IPS-18a (cell line): ENCODE measurements around the gene RPS21.

Source experiments
- H3K27ac ChIP-seq: one replicate; pipeline ENCODE4 v1.5.1; 2013; ENCODE audit warnings: low read length
- H3K27me3 ChIP-seq: one replicate; pipeline ENCODE4 v1.6.1; 2013; ENCODE audit warnings: mild to moderate bottlenecking, low read length; ENCODE audit not compliant: control insufficient read depth, insufficient read depth
- H3K36me3 ChIP-seq: one replicate; pipeline ENCODE4 v1.6.1; 2013; ENCODE audit warnings: low read depth, low read length; ENCODE audit not compliant: control insufficient read depth
- H3K4me1 ChIP-seq: one replicate; pipeline ENCODE4 v1.6.1; 2013; ENCODE audit warnings: low read depth, low read length; ENCODE audit not compliant: control insufficient read depth
- H3K4me3 ChIP-seq: one replicate; pipeline ENCODE4 v1.5.1; 2013; ENCODE audit warnings: low read length
- H3K9ac ChIP-seq: one replicate; pipeline ENCODE4 v1.6.1; 2013; ENCODE audit warnings: mild to moderate bottlenecking, low read length, moderate library complexity
- H3K9me3 ChIP-seq: one replicate; pipeline ENCODE4 v1.6.1; 2013; ENCODE audit warnings: low read depth, low read length; ENCODE audit not compliant: control insufficient read depth

RPS21 gene

GRCh38 chr20:62386383-62387218 lies at the start of gene RPS21:
TSS of gene RPS21 (plus strand) at chr20:62387103. CDS start at chr20:62387339, 236 bp downstream.
- Histone ChIP-seq H3K36me3 (peaks cover 31% of the 10 kb centered on the region), H3K27me3 (no peaks in the 10 kb centered on the region), H3K4me3 (peak within 1 kb of the TSS; percentile 97), H3K9ac (peak within 1 kb of the TSS; percentile 90), H3K9me3 (no peaks in the 10 kb centered on the region), H3K4me1 (peaks cover 3% of the 10 kb centered on the region), H3K27ac (peak within 1 kb of the TSS; percentile 70)

DNA sequence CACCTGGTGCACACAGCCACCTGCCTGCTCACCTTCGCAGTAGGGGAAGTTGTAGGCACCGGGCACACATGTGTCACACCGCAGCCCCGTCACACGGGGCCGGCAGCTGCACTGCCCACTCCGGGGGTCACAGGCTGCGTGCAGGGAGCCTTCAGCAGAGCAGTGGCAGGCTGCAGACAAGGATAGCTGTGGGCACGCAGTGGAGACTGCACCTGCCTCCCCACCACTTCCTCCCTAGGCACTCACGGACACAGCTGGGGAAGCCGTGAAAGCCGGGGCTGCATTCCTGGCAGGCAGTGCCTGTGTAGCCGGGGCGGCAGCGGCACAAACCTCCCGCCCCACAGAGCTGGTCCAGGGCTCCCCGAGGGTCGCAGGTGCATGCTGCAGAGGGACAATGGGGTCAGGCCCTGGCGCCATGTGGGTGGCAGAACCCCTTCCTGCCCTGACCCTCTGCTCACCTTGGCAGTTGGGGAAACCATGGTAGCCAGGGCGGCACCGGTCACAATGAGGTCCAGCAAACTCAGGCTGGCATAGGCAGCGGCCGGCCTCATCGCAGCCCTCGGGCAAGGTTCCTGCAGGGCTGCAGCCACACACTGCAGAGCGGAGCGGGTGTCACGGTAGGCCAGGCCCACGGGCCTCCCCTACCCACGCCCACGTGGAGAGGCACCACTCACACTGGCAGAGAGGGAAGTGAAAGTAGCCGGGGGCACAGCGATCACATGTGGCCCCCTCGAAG lies 49.2 kb upstream of the RPS21 start:
- no peak overlapping the region for H3K27ac ChIP-seq
- no peak overlapping the region for H3K9ac ChIP-seq
- peaks cover 45% of the 10 kb centered on the region for H3K36me3 ChIP-seq
- H3K4me1 ChIP-seq: no peaks in the 10 kb centered on the region
- no peaks in the 10 kb centered on the region for H3K27me3 ChIP-seq
- H3K4me3 ChIP-seq: no peak overlapping the region
- no peaks in the 10 kb centered on the region for H3K9me3 ChIP-seq

GRCh38 chr20:62338294-62338620 lies 48.6 kb upstream of the RPS21 start:
- Histone ChIP-seq H3K9ac (no peak overlapping the region), H3K4me1 (no peaks in the 10 kb centered on the region), H3K27me3 (no peaks in the 10 kb centered on the region), H3K4me3 (no peak overlapping the region), H3K36me3 (peaks cover 41% of the 10 kb centered on the region), H3K9me3 (no peaks in the 10 kb centered on the region), H3K27ac (no peak overlapping the region)

DNA sequence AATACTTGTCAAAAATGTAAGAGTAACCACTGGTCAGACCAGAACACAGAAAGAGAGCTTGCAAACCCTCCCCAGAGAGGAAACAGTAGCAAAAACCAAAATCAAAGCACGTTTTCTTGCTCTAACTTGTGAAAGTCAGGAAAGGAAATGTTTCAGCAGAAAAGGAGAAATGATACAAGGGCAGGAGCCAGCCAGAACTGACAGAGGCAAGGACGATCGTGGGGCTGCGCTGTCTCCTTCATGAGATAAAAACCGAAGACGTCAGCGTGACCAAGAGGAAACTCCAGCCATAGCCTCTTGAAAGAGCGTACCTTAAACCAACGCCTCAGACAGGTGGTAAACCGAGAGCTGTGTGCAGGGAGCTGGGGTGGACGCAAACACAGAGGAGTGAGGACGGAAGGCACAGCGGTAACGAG lies 47.2 kb upstream of the RPS21 start:
- no peak overlapping the region for H3K9ac ChIP-seq
- H3K4me3 ChIP-seq: no peak overlapping the region
- no peaks in the 10 kb centered on the region for H3K27me3 ChIP-seq
- no peaks in the 10 kb centered on the region for H3K4me1 ChIP-seq
- H3K9me3 ChIP-seq: no peaks in the 10 kb centered on the region
- peaks cover 41% of the 10 kb centered on the region for H3K36me3 ChIP-seq
- H3K27ac ChIP-seq: no peak overlapping the region

DNA sequence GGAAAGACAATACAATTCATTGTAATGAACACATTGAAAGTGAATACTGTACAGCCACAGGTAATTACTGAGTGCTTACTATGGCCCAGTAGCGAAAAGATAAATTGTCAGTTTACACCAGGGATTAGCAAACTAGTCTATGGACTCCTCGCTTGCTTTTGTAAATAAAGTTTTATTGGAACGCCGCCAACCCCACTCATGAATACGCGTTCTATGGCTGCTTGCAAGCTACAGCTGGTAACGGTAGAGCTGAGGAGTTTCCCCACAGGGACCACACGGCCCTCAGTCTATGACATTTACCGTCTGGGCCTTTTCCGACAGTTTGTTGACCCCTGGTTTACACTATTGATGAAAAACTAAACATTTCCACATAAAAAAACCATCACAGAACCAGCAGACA lies 44.0 kb upstream of the RPS21 start:
- peaks cover 37% of the 10 kb centered on the region for H3K36me3 ChIP-seq

DNA sequence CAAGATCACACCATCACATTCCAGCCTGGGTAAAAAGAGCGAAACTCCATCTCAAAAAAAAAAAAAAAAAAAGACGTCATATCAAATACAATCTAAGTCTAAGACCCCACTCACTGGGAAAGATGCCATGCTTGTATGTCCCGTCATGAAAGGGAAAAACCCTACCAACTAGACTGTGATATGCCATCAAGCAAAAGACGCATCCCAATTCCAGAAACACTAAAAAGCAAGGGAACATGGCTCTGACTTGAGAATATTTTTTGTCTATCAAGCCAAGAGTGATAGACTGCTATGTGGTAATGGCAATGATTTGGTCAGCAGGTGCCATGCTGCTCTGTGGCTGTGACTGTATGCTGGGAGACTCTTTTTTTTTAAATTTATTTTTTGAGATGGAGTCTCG lies 42.8 kb upstream of the RPS21 start:
- Histone ChIP-seq H3K36me3 (peaks cover 30% of the 10 kb centered on the region), H3K27ac (no peak overlapping the region), H3K9ac (no peak overlapping the region), H3K4me3 (no peak overlapping the region), H3K4me1 (no peaks in the 10 kb centered on the region), H3K27me3 (no peaks in the 10 kb centered on the region), H3K9me3 (no peaks in the 10 kb centered on the region)

More for the DNA sequence above, 44.0 kb upstream of the RPS21 start:
- Histone ChIP-seq H3K9ac (no peak overlapping the region), H3K27me3 (no peaks in the 10 kb centered on the region), H3K4me1 (no peaks in the 10 kb centered on the region), H3K27ac (no peak overlapping the region), H3K9me3 (no peaks in the 10 kb centered on the region), H3K4me3 (no peak overlapping the region)

GRCh38 chr20:62344782-62345181 lies 42.1 kb upstream of the RPS21 start:
- no peaks in the 10 kb centered on the region for H3K4me1 ChIP-seq
- H3K27me3 ChIP-seq: no peaks in the 10 kb centered on the region
- peaks cover 25% of the 10 kb centered on the region for H3K36me3 ChIP-seq
- H3K4me3 ChIP-seq: no peak overlapping the region
- H3K9me3 ChIP-seq: no peaks in the 10 kb centered on the region
- H3K9ac ChIP-seq: no peak overlapping the region
- H3K27ac ChIP-seq: no peak overlapping the region

DNA sequence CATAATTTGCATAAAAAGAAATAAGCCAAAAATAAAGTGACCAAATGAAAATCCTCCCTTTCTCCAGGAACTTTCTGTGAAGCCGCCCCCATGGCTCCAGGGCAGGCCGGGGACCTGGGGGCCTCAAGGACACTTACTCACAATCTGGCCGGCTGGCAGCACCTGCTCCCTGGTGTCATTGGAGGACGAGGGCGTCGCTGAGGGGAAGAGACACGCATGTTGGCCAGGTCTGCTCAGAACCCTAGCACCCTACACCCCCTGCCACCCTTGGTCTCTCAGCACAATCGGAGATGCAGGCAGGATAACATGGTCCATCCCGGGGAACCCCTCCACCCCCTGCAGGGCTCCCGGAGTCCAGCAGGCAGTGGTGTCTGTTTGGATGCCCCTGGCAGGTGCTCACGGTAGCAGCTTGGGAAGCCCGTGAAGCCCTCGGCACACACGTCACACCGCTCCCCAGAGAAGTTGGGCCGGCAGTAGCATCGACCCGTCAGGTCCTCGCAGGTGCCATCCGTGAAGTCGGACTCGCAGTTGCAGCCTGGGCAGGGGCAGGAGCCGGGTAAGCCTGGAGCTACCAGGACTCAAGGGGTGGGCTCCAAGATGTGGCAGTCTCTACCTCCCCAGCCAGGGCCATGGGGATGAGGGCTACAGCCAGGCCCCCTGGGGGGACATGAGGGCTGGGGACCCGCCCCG lies 41.1 kb upstream of the RPS21 start:
- peaks cover 25% of the 10 kb centered on the region for H3K36me3 ChIP-seq
- H3K9me3 ChIP-seq: no peaks in the 10 kb centered on the region
- H3K4me1 ChIP-seq: no peaks in the 10 kb centered on the region
- no peaks in the 10 kb centered on the region for H3K27me3 ChIP-seq
- H3K4me3 ChIP-seq: no peak overlapping the region
- no peak overlapping the region for H3K27ac ChIP-seq
- H3K9ac ChIP-seq: no peak overlapping the region

- Histone ChIP-seq H3K27me3 (no peaks in the 10 kb centered on the region), H3K27ac (no peak overlapping the region), H3K36me3 (peaks cover 27% of the 10 kb centered on the region), H3K4me3 (no peak overlapping the region), H3K9ac (no peak overlapping the region), H3K4me1 (no peaks in the 10 kb centered on the region), H3K9me3 (no peaks in the 10 kb centered on the region)
Observed at GRCh38 chr20:62346398-62347150, 40.3 kb upstream of the RPS21 start.

GRCh38 chr20:62347151-62347404 lies 39.8 kb upstream of the RPS21 start:
- Histone ChIP-seq H3K27ac (no peak overlapping the region), H3K4me1 (no peaks in the 10 kb centered on the region), H3K9ac (no peak overlapping the region), H3K36me3 (peaks cover 28% of the 10 kb centered on the region), H3K4me3 (no peak overlapping the region), H3K9me3 (no peaks in the 10 kb centered on the region), H3K27me3 (no peaks in the 10 kb centered on the region)

DNA sequence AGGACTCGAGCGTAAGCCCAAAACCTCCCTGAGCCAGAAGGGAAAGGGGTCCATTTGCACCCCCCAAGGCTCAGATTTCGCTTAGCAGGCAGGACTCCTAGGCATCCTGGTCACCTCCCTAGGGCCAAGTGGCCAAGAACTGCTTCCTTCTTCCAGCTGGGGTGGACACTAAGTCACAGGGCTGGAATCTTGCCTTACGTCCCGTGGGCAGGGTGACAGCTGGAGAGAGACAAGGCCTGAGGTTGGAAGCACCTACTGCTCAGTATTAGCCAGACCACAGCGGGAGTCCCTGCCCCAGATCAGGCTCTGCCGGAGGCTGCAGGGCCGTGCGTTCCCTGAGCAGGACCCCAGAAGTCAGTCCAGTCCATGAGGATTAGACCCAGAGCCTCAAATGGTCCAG lies 39.5 kb upstream of the RPS21 start:
- no peaks in the 10 kb centered on the region for H3K4me1 ChIP-seq
- no peak overlapping the region for H3K9ac ChIP-seq
- no peak overlapping the region for H3K27ac ChIP-seq
- no peaks in the 10 kb centered on the region for H3K27me3 ChIP-seq
- no peak overlapping the region for H3K4me3 ChIP-seq
- no peaks in the 10 kb centered on the region for H3K9me3 ChIP-seq
- H3K36me3 ChIP-seq: peaks cover 28% of the 10 kb centered on the region
